Amniotic stem cell (primary cell): Measurements from ENCODE around the gene ZBTB8A.
"Not testable (repeated sequence)": the region's sequence is repeated elsewhere in the genome, so short reads cannot be mapped to it uniquely, and the experiment has no call there.

ENCODE experiments used
- DNase-seq: peaks from one replicate; lab custom pipeline; 2025; lab: John Stamatoyannopoulos, UW

ZBTB8A gene

GRCh38 chr1:32536764-32537163, 2.5 kb upstream of the ZBTB8A start:
- no peak for DNase-seq

- no peak for DNase-seq
Measured at GRCh38 chr1:32539584-32540571, 651 bp downstream of the ZBTB8A start.

- no peak for DNase-seq
Measured at GRCh38 chr1:32540605-32541004, 1.4 kb downstream of the ZBTB8A start.

GRCh38 chr1:32541064-32541566, 1.9 kb downstream of the ZBTB8A start:
- no peak for DNase-seq

- no peak for DNase-seq
Measured at GRCh38 chr1:32546611-32547010, 7.4 kb downstream of the ZBTB8A start.

- DNase-seq = no peak
Measured at GRCh38 chr1:32549616-32550015, 10.4 kb downstream of the ZBTB8A start.

- no peak for DNase-seq
Measured at GRCh38 chr1:32554288-32554687, 15.1 kb downstream of the ZBTB8A start.

- not testable (repeated sequence) for DNase-seq
Measured at GRCh38 chr1:32557035-32557434, 17.8 kb downstream of the ZBTB8A start.

- DNase-seq = no peak
Measured at GRCh38 chr1:32557812-32558211, 18.6 kb downstream of the ZBTB8A start.

GRCh38 chr1:32568929-32569328, 29.7 kb downstream of the ZBTB8A start:
- DNase-seq = no peak

- no peak for DNase-seq
Measured at GRCh38 chr1:32580348-32581017, 41.3 kb downstream of the ZBTB8A start.

- no peak for DNase-seq
Measured at GRCh38 chr1:32592943-32593342, 53.7 kb downstream of the ZBTB8A start.

- DNase-seq = no peak
Measured at GRCh38 chr1:32600034-32600433, 60.8 kb downstream of the ZBTB8A start.

GRCh38 chr1:32605711-32606424, 66.6 kb downstream of the ZBTB8A start:
- DNase-seq = no peak

- no peak for DNase-seq
Measured at GRCh38 chr1:32606565-32607371, 67.5 kb downstream of the ZBTB8A start.

- no peak for DNase-seq
Measured at GRCh38 chr1:32609180-32609579, 70.0 kb downstream of the ZBTB8A start.

GRCh38 chr1:32611859-32612188, 72.6 kb downstream of the ZBTB8A start:
- no peak for DNase-seq

GRCh38 chr1:32612189-32612881, 73.1 kb downstream of the ZBTB8A start:
- DNase-seq = peak; percentile 62

GRCh38 chr1:32613472-32613871, 74.2 kb downstream of the ZBTB8A start:
- DNase-seq = no peak

GRCh38 chr1:32618673-32619221, 79.5 kb downstream of the ZBTB8A start:
- no peak for DNase-seq
